SU-DHL-6 (cell line): ENCODE measurements around the gene CORO1C.

ENCODE experiments used
- CTCF ChIP-seq: fragments of 200-600 bp; sonication (generic); IDR thresholded peaks from one replicate; pipeline ENCODE4 v1.5.1; 2017; ENCODE audit warnings: antibody characterized with exemption, mild to moderate bottlenecking, low read length, moderate library complexity; ENCODE audit not compliant: insufficient read depth, poor library complexity, severe bottlenecking
- EZH2phosphoT487 ChIP-seq: fragments of 200-600 bp; sonication (generic), shearing (Covaris generic); conservative IDR thresholded peaks from 2 replicates; pipeline ENCODE4 v1.6.1; 2018; ENCODE audit warnings: mild to moderate bottlenecking, antibody characterized with exemption, low read length, moderate library complexity, mixed read lengths

GRCh38 chr12:108595711-108596647 lies 135.3 kb downstream of the CORO1C start:
- TF ChIP-seq CTCF, result no peak
- TF ChIP-seq EZH2phosphoT487, result no peak
